Measurements from ENCODE around the gene TMEM125.

The TMEM125 gene

GRCh38 chr1:43280692-43281091 is 10.9 kb downstream of the TMEM125 start:
- no peaks in the 10 kb centered on the region for H3K27me3 ChIP-seq
- no peaks in the 10 kb centered on the region for H3K9me3 ChIP-seq
- DNase-seq = no peak
- no peaks in the 10 kb centered on the region for H3K4me1 ChIP-seq
- TF ChIP-seq CTCF (IDR thresholded peaks at IDR 0.05; ENCODE audit: low read depth, low read length) = no peak
- H3K4me3 ChIP-seq (ENCODE audit: low read depth, low read length) = no peak overlapping the region
- H3K36me3 ChIP-seq = no peaks in the 10 kb centered on the region

GRCh38 chr1:43282220-43283195 is 12.7 kb downstream of the TMEM125 start:
- TF ChIP-seq CTCF (IDR thresholded peaks at IDR 0.05; ENCODE audit: low read depth, low read length) = no peak
- Histone ChIP-seq H3K9me3 (no peaks in the 10 kb centered on the region), H3K36me3 (no peaks in the 10 kb centered on the region), H3K4me1 (no peaks in the 10 kb centered on the region), H3K27me3 (no peaks in the 10 kb centered on the region), H3K4me3 (ENCODE audit: low read depth, low read length) (no peak overlapping the region)
- DNase-seq = no peak

GRCh38 chr1:43284065-43284464 is 14.3 kb downstream of the TMEM125 start:
- Histone ChIP-seq H3K27me3 (no peaks in the 10 kb centered on the region), H3K36me3 (no peaks in the 10 kb centered on the region), H3K9me3 (no peaks in the 10 kb centered on the region), H3K4me3 (ENCODE audit: low read depth, low read length) (no peak overlapping the region), H3K4me1 (no peaks in the 10 kb centered on the region)
- TF ChIP-seq CTCF (IDR thresholded peaks at IDR 0.05; ENCODE audit: low read depth, low read length) = no peak
- DNase-seq = no peak

- no peaks in the 10 kb centered on the region for H3K4me1 ChIP-seq
- no peaks in the 10 kb centered on the region for H3K27me3 ChIP-seq
- no peaks in the 10 kb centered on the region for H3K36me3 ChIP-seq
- H3K9me3 ChIP-seq = no peaks in the 10 kb centered on the region
- H3K4me3 ChIP-seq (ENCODE audit: low read depth, low read length) = no peak overlapping the region
- TF ChIP-seq CTCF (IDR thresholded peaks at IDR 0.05; ENCODE audit: low read depth, low read length) = no peak
- DNase-seq = no peak
Observed at GRCh38 chr1:43284546-43285110, 14.8 kb downstream of the TMEM125 start.

GRCh38 chr1:43285269-43285990 is 15.6 kb downstream of the TMEM125 start, which contains the start of gene C1orf210:
Gene C1orf210 (minus strand): TSS chr1:43285581. CDS start chr1:43283270, 2,311 bp downstream.
- no peak within 1 kb of the TSS for H3K4me3 ChIP-seq (ENCODE audit: low read depth, low read length)
- DNase-seq = no peak
- no peaks in the 10 kb centered on the region for H3K36me3 ChIP-seq
- H3K4me1 ChIP-seq = no peaks in the 10 kb centered on the region
- no peak for TF ChIP-seq CTCF (IDR thresholded peaks at IDR 0.05; ENCODE audit: low read depth, low read length)
- no peaks in the 10 kb centered on the region for H3K27me3 ChIP-seq
- no peaks in the 10 kb centered on the region for H3K9me3 ChIP-seq

All from BE2C (cell line).